Skeletal muscle satellite cell (primary cell): ENCODE data around the gene SCIMP.
"Not testable (repeated sequence)": the region's sequence is repeated elsewhere in the genome, so short reads cannot be mapped to it uniquely, and the experiment has no call there.

Experiments
- H3K27me3 ChIP-seq: 2 replicates; pipeline ENCODE4 v1.7.0; 2013; ENCODE audit warnings: low read length; ENCODE audit not compliant: control insufficient read depth, insufficient read depth
- H3K36me3 ChIP-seq: 2 replicates; pipeline ENCODE4 v1.7.0; 2013; ENCODE audit warnings: mild to moderate bottlenecking, control low read depth, low read length; ENCODE audit not compliant: insufficient read depth
- H3K4me1 ChIP-seq: 2 replicates; pipeline ENCODE4 v1.7.0; 2013; ENCODE audit warnings: low read length; ENCODE audit not compliant: control insufficient read depth, insufficient read depth
- H3K4me2 ChIP-seq: 2 replicates; pipeline ENCODE4 v1.7.0; 2013; ENCODE audit warnings: mild to moderate bottlenecking, low read length
- H3K4me3 ChIP-seq: 2 replicates; pipeline ENCODE4 v1.7.0; 2013; ENCODE audit warnings: low read length
- H3K9ac ChIP-seq: 2 replicates; pipeline ENCODE4 v1.7.0; 2013; ENCODE audit warnings: mild to moderate bottlenecking, low read depth, low read length, moderate library complexity
- H3K9me3 ChIP-seq: replicated peaks from 2 replicates; pipeline ENCODE4 v1.7.0; 2013; ENCODE audit warnings: mild to moderate bottlenecking, control low read depth, low read length

The SCIMP gene

DNA sequence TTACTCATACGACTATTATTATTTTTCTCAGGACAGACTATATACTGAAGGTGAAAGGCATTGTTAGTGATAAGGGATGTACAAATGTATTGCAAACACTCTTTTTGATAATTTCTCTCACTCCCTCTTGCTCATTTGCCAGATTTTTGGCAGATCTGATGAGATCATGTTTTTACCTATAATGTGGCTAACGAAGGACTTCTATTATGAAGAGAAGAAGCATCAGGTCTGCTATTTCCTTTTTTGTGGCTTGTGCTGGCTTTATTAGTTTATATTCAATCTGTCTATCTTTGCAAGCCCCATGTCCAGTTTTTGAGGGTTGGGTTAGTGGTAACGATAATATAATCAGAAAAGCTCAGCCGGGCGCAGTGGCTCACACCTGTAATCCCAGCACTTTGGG is 22.5 kb upstream of the SCIMP start:
- H3K4me2 ChIP-seq: no peak overlapping the region
- H3K9me3 ChIP-seq: no peaks in the 10 kb centered on the region
- H3K9ac ChIP-seq: no peak overlapping the region
- no peaks in the 10 kb centered on the region for H3K36me3 ChIP-seq
- peaks cover 4% of the 10 kb centered on the region for H3K27me3 ChIP-seq
- no peak overlapping the region for H3K4me3 ChIP-seq
- H3K4me1 ChIP-seq: no peaks in the 10 kb centered on the region

DNA sequence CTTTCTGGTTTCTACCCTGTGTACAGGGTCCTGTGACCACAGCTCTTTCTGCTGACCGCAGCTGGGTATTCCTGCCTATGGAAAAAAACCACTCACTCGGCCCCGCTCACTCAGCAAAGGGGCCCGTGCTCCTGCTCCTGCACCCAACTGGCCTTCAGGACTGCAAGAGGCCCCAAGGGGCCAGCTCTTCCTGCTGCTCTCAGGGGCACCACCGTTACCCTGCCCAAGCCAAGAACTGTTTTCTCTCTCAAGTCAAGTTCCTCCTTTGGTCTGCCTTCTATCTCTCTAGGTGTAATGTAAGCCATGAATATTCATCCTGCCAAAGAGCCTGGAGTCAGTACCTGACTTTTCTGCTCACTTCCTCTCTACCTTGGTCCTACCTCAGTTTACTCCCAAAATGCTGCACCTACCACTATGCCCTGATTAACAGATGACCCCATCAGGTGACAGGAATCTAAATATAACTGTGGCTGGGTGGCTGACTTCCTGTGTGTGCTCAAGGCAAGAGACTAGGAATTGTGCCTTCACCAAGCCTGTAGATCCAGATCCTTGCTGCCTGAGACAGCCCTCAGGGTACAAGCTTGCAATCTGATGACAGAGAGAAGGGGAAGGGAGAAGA is 20.4 kb upstream of the SCIMP start:
- Histone ChIP-seq H3K4me2 (no peak overlapping the region), H3K27me3 (peaks cover 4% of the 10 kb centered on the region), H3K4me1 (no peaks in the 10 kb centered on the region), H3K36me3 (no peaks in the 10 kb centered on the region), H3K4me3 (no peak overlapping the region), H3K9ac (no peak overlapping the region), H3K9me3 (no peaks in the 10 kb centered on the region)

GRCh38 chr17:5254414-5254813 is 19.8 kb upstream of the SCIMP start:
- H3K9ac ChIP-seq: no peak overlapping the region
- H3K4me2 ChIP-seq: no peak overlapping the region
- no peaks in the 10 kb centered on the region for H3K9me3 ChIP-seq
- no peaks in the 10 kb centered on the region for H3K36me3 ChIP-seq
- H3K27me3 ChIP-seq: peaks cover 4% of the 10 kb centered on the region
- no peaks in the 10 kb centered on the region for H3K4me1 ChIP-seq
- H3K4me3 ChIP-seq: no peak overlapping the region

- H3K4me2 ChIP-seq: no peak overlapping the region
- H3K36me3 ChIP-seq: no peaks in the 10 kb centered on the region
- H3K27me3 ChIP-seq: no peaks in the 10 kb centered on the region
- no peaks in the 10 kb centered on the region for H3K9me3 ChIP-seq
- H3K4me3 ChIP-seq: no peak overlapping the region
- no peaks in the 10 kb centered on the region for H3K4me1 ChIP-seq
- H3K9ac ChIP-seq: no peak overlapping the region
Measured at GRCh38 chr17:5249615-5250014, 15.0 kb upstream of the SCIMP start.

DNA sequence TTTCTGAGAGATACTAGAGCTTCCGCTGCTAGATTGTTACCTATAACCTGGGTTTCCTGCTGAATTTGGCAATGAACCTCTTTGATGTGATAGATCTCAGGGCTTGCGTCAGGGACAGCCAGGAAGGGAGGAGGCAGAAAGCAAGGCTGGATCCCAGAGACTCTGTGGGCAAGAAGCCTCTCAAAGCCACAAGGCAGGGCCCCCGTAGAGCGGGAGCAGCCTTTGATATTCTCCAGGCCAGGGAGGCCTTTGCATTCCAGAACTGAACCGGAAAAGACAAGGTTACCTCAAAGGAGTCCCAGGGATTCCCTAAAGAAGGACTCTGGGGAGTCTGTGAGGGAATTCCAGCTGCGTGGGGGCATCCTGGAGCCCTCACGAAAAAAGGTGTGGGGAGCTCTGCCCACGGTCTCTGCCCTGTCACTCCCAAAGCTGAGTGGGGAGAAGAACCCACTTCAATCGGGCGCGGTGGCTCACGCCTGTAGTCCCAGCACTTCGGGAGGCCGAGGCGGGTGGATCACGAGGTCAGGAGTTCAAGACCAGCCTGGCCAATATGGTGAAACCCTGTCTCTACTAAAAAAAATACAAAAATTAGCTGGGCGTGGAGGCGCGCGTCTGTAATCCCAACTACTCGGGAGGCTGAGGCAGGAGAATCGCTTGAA is 14.3 kb upstream of the SCIMP start:
- H3K4me1 ChIP-seq: no peaks in the 10 kb centered on the region
- no peak overlapping the region for H3K9ac ChIP-seq
- no peaks in the 10 kb centered on the region for H3K27me3 ChIP-seq
- H3K9me3 ChIP-seq: no peaks in the 10 kb centered on the region
- H3K4me3 ChIP-seq: no peak overlapping the region
- H3K4me2 ChIP-seq: no peak overlapping the region
- H3K36me3 ChIP-seq: no peaks in the 10 kb centered on the region

DNA sequence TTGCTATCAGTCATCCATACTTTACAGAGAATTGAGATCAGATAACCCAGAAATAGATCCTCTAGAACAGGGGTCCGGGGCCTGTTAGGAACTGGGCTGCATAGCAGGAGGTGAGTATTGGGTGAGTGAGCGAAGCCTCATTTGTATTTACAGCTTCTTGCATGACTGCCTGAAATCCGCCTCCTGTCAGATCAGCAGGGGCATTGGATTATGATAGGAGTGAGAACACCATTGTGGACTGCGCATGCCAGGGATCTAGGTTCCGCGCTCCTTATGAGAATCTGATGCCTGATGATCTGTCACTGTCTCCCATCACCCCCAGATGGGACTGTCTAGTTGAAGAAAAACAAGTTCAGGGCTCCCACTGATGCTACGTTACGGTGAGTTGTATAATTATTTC is 13.0 kb upstream of the SCIMP start:
- no peak overlapping the region for H3K4me2 ChIP-seq
- H3K9me3 ChIP-seq: no peaks in the 10 kb centered on the region
- no peaks in the 10 kb centered on the region for H3K36me3 ChIP-seq
- H3K27me3 ChIP-seq: no peaks in the 10 kb centered on the region
- H3K4me1 ChIP-seq: no peaks in the 10 kb centered on the region
- no peak overlapping the region for H3K4me3 ChIP-seq
- no peak overlapping the region for H3K9ac ChIP-seq

- Histone ChIP-seq H3K36me3 (no peaks in the 10 kb centered on the region), H3K4me3 (no peak overlapping the region), H3K4me1 (peaks cover 6% of the 10 kb centered on the region), H3K27me3 (peaks cover 4% of the 10 kb centered on the region), H3K9ac (no peak overlapping the region), H3K4me2 (no peak overlapping the region), H3K9me3 (no peaks in the 10 kb centered on the region)
Measured at GRCh38 chr17:5241861-5242671, 7.4 kb upstream of the SCIMP start.

DNA sequence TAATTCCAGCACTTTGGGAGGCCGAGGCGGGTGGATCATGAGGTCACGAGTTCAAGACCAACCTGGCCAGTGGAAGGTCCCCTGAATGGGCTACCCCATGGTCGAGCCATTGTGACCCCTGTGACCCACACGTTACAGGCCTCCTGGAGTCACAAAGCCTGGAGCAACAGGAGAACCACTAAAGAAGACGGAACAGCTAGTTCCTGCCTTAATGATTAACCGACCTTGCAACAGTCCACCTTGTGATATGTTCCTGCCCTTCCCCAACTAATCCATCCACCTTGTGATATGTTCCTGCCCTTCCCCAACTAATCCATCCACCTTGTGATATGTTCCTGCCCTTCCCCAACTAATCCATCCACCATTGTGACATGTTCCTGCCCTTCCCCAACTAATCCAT is 5.1 kb upstream of the SCIMP start:
- not testable (repeated sequence) for H3K4me1 ChIP-seq, H3K9me3 ChIP-seq

DNA sequence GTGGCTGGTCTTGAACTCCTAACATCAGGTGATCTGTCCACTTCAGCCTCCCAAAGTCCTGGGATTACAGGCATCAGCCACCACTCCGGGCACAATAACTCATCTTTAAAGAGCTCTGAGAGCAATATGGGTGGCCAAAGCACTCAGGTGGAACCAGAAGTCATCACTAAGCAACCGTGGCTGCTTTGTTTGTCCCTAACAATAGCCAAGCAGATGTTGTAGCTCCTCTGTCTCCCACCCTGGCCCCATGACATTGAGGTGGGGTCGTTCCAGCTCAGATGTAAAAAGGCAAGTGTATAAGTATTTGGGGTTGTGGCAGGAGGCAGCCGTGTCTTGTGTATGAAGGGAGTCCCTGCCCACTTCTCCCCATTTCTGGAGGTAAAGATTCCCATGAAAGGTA is 3.7 kb upstream of the SCIMP start:
- Histone ChIP-seq H3K4me1 (peaks cover 6% of the 10 kb centered on the region), H3K4me3 (no peak overlapping the region), H3K4me2 (no peak overlapping the region), H3K9me3 (no peaks in the 10 kb centered on the region), H3K9ac (no peak overlapping the region), H3K27me3 (peaks cover 4% of the 10 kb centered on the region), H3K36me3 (no peaks in the 10 kb centered on the region)

More for the DNA sequence above, 5.1 kb upstream of the SCIMP start:
- H3K36me3 ChIP-seq, H3K4me3 ChIP-seq, H3K9ac ChIP-seq, H3K27me3 ChIP-seq, H3K4me2 ChIP-seq: not testable (repeated sequence)

DNA sequence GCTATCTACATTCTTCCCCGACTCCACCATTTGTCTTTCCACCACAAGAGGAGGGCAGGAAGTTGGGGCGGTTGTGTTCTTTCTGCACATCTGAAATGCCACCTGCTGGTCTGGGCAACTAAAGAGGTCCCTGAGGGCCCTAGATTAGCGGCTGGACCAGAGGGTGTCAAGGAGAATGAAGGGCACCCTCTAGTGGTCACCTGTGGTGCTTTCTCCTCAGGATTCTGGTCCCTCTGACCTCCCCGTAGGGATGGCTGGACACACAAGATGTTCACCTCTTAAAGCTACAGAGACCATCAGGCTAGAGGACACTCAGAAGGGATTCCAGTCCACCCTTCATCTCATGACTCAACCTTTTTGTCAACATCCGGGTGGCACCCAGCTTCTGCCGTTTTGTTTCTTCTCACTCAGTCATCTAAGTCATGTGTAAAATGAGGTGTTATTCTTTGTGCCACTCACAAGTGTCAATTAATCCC is 2.9 kb upstream of the SCIMP start:
- Histone ChIP-seq H3K9me3 (no peaks in the 10 kb centered on the region), H3K36me3 (no peaks in the 10 kb centered on the region)

GRCh38 chr17:5236938-5237540 is 2.4 kb upstream of the SCIMP start:
- no peaks in the 10 kb centered on the region for H3K9me3 ChIP-seq
- H3K4me1 ChIP-seq: peaks cover 6% of the 10 kb centered on the region
- no peak overlapping the region for H3K4me3 ChIP-seq
- no peaks in the 10 kb centered on the region for H3K36me3 ChIP-seq
- H3K9ac ChIP-seq: no peak overlapping the region
- no peak overlapping the region for H3K4me2 ChIP-seq
- peaks cover 2% of the 10 kb centered on the region for H3K27me3 ChIP-seq

More for the DNA sequence above, 2.9 kb upstream of the SCIMP start:
- Histone ChIP-seq H3K9ac (no peak overlapping the region), H3K4me2 (no peak overlapping the region), H3K27me3 (peaks cover 4% of the 10 kb centered on the region), H3K4me3 (no peak overlapping the region), H3K4me1 (peaks cover 6% of the 10 kb centered on the region)
